Mucosa of stomach (tissue), 1 donor: ENCODE data around the gene CELF4.

Source experiments
- H3K27me3 ChIP-seq: one replicate; pipeline ENCODE4 v1.7.0; 2013; ENCODE audit warnings: mild to moderate bottlenecking, low read length; ENCODE audit not compliant: control insufficient read depth, insufficient read depth
- H3K36me3 ChIP-seq: one replicate; pipeline ENCODE4 v1.7.0; 2013; ENCODE audit warnings: low read length; ENCODE audit not compliant: control insufficient read depth, insufficient read depth
- H3K4me1 ChIP-seq: one replicate; pipeline ENCODE4 v1.7.0; 2013; ENCODE audit warnings: mild to moderate bottlenecking, low read length; ENCODE audit not compliant: control insufficient read depth, insufficient read depth
- H3K4me3 ChIP-seq: one replicate; pipeline ENCODE4 v1.7.0; 2013; ENCODE audit warnings: low read length
- H3K9ac ChIP-seq: one replicate; pipeline ENCODE4 v1.7.0; 2013; ENCODE audit warnings: mild to moderate bottlenecking, low read length, moderate library complexity
- H3K9me3 ChIP-seq: one replicate; pipeline ENCODE4 v1.7.0; 2013; ENCODE audit warnings: mild to moderate bottlenecking, low read length, moderate library complexity; ENCODE audit not compliant: control insufficient read depth
- donor health status: Pancreatic carcinoma.

CELF4 gene

GRCh38 chr18:37541517-37541916 lies 24.1 kb downstream of the CELF4 start:
- Histone ChIP-seq H3K4me1 (no peaks in the 10 kb centered on the region), H3K27me3 (peaks cover 18% of the 10 kb centered on the region), H3K9ac (no peak overlapping the region), H3K4me3 (no peak overlapping the region), H3K36me3 (no peaks in the 10 kb centered on the region), H3K9me3 (no peaks in the 10 kb centered on the region)

- no peak overlapping the region for H3K9ac ChIP-seq
- H3K36me3 ChIP-seq = no peaks in the 10 kb centered on the region
- no peaks in the 10 kb centered on the region for H3K4me1 ChIP-seq
- no peak overlapping the region for H3K4me3 ChIP-seq
- no peaks in the 10 kb centered on the region for H3K9me3 ChIP-seq
- H3K27me3 ChIP-seq = peaks cover 18% of the 10 kb centered on the region
Observed at GRCh38 chr18:37540424-37541138, 25.0 kb downstream of the CELF4 start.

- no peak overlapping the region for H3K4me3 ChIP-seq
- H3K9me3 ChIP-seq = no peaks in the 10 kb centered on the region
- H3K36me3 ChIP-seq = no peaks in the 10 kb centered on the region
- H3K4me1 ChIP-seq = no peaks in the 10 kb centered on the region
- no peak overlapping the region for H3K9ac ChIP-seq
- H3K27me3 ChIP-seq = peaks cover 18% of the 10 kb centered on the region
Observed at GRCh38 chr18:37539236-37539635, 26.4 kb downstream of the CELF4 start.

GRCh38 chr18:37538526-37539205 lies 26.9 kb downstream of the CELF4 start:
- Histone ChIP-seq H3K4me1 (no peaks in the 10 kb centered on the region), H3K4me3 (no peak overlapping the region), H3K9me3 (no peaks in the 10 kb centered on the region), H3K27me3 (peaks cover 23% of the 10 kb centered on the region), H3K36me3 (no peaks in the 10 kb centered on the region), H3K9ac (no peak overlapping the region)

GRCh38 chr18:37537868-37538525 lies 27.6 kb downstream of the CELF4 start:
- peaks cover 24% of the 10 kb centered on the region for H3K27me3 ChIP-seq
- H3K9ac ChIP-seq = no peak overlapping the region
- no peak overlapping the region for H3K4me3 ChIP-seq
- H3K4me1 ChIP-seq = no peaks in the 10 kb centered on the region
- no peaks in the 10 kb centered on the region for H3K36me3 ChIP-seq
- H3K9me3 ChIP-seq = no peaks in the 10 kb centered on the region

GRCh38 chr18:37536656-37537055 lies 28.9 kb downstream of the CELF4 start:
- Histone ChIP-seq H3K27me3 (peaks cover 24% of the 10 kb centered on the region), H3K4me1 (no peaks in the 10 kb centered on the region), H3K36me3 (no peaks in the 10 kb centered on the region), H3K4me3 (no peak overlapping the region), H3K9me3 (no peaks in the 10 kb centered on the region), H3K9ac (no peak overlapping the region)

GRCh38 chr18:37535968-37536367 lies 29.6 kb downstream of the CELF4 start:
- no peaks in the 10 kb centered on the region for H3K4me1 ChIP-seq
- no peaks in the 10 kb centered on the region for H3K9me3 ChIP-seq
- no peak overlapping the region for H3K4me3 ChIP-seq
- H3K9ac ChIP-seq = no peak overlapping the region
- peaks cover 24% of the 10 kb centered on the region for H3K27me3 ChIP-seq
- no peaks in the 10 kb centered on the region for H3K36me3 ChIP-seq

GRCh38 chr18:37534627-37535026 lies 31.0 kb downstream of the CELF4 start:
- H3K36me3 ChIP-seq = no peaks in the 10 kb centered on the region
- H3K4me1 ChIP-seq = no peaks in the 10 kb centered on the region
- H3K4me3 ChIP-seq = no peak overlapping the region
- H3K27me3 ChIP-seq = peaks cover 34% of the 10 kb centered on the region
- no peak overlapping the region for H3K9ac ChIP-seq
- H3K9me3 ChIP-seq = no peaks in the 10 kb centered on the region

GRCh38 chr18:37533647-37534584 lies 31.7 kb downstream of the CELF4 start:
- H3K9ac ChIP-seq = no peak overlapping the region
- no peaks in the 10 kb centered on the region for H3K9me3 ChIP-seq
- no peaks in the 10 kb centered on the region for H3K36me3 ChIP-seq
- no peaks in the 10 kb centered on the region for H3K4me1 ChIP-seq
- H3K27me3 ChIP-seq = peaks cover 38% of the 10 kb centered on the region
- H3K4me3 ChIP-seq = no peak overlapping the region

GRCh38 chr18:37532917-37533316 lies 32.7 kb downstream of the CELF4 start:
- no peaks in the 10 kb centered on the region for H3K4me1 ChIP-seq
- H3K9me3 ChIP-seq = no peaks in the 10 kb centered on the region
- peaks cover 29% of the 10 kb centered on the region for H3K27me3 ChIP-seq
- H3K4me3 ChIP-seq = no peak overlapping the region
- no peak overlapping the region for H3K9ac ChIP-seq
- no peaks in the 10 kb centered on the region for H3K36me3 ChIP-seq

GRCh38 chr18:37529863-37530262 lies 35.7 kb downstream of the CELF4 start:
- no peaks in the 10 kb centered on the region for H3K36me3 ChIP-seq
- no peaks in the 10 kb centered on the region for H3K4me1 ChIP-seq
- peaks cover 33% of the 10 kb centered on the region for H3K27me3 ChIP-seq
- no peak overlapping the region for H3K4me3 ChIP-seq
- no peaks in the 10 kb centered on the region for H3K9me3 ChIP-seq
- no peak overlapping the region for H3K9ac ChIP-seq
